GM19025 (cell line): ENCODE measurements around the gene TYW3.

Experiments used
- ATAC-seq: cut with Tn5 transposase; IDR thresholded peaks from one replicate; pipeline ENCODE4 v1.9.1; 2021; ENCODE audit warnings: mild to moderate bottlenecking, low read depth, moderate library complexity; ENCODE audit not compliant: unreplicated experiment

The TYW3 gene

GRCh38 chr1:74779750-74780149 lies 46.8 kb downstream of the TYW3 start:
- ATAC-seq: no peak

GRCh38 chr1:74780594-74780993 lies 47.6 kb downstream of the TYW3 start:
- no peak for ATAC-seq

- ATAC-seq: no peak
Measured at GRCh38 chr1:74785944-74786343, 53.0 kb downstream of the TYW3 start.

GRCh38 chr1:74790453-74790852 lies 57.5 kb downstream of the TYW3 start:
- no peak for ATAC-seq

- no peak for ATAC-seq
Measured at GRCh38 chr1:74791491-74791890, 58.5 kb downstream of the TYW3 start.

GRCh38 chr1:74799119-74799657 lies 66.2 kb downstream of the TYW3 start:
- no peak for ATAC-seq

- ATAC-seq: peak; percentile 50
Measured at GRCh38 chr1:74811436-74812179, 78.7 kb downstream of the TYW3 start.

GRCh38 chr1:74812180-74812541 lies 79.2 kb downstream of the TYW3 start:
- ATAC-seq: peak; percentile 89
